Neural cell (in vitro differentiated cells): ENCODE measurements around the gene TNRC6C. TPM values are rescaled to one million over a fixed set of nuclear protein-coding genes. Genes with fewer than 3 reads are reported as not detected.

Experiments
- H2AFZ ChIP-seq: fragments of 200-600, 300-800 bp; sonication (generic), shearing (Covaris generic); 2 replicates; pipeline ENCODE4 v1.6.0; 2014; ENCODE audit warnings: low read depth, mild to moderate bottlenecking, antibody characterized with exemption, low read length, moderate library complexity
- H3F3A ChIP-seq: fragments of 200-600 bp; shearing (Covaris generic); 2 replicates; pipeline ENCODE4 v1.6.1; 2016; ENCODE audit warnings: mild to moderate bottlenecking, moderate library complexity, mixed read lengths, antibody characterized with exemption, low read length; ENCODE audit not compliant: insufficient read depth, poor library complexity, severe bottlenecking
- H3K27ac ChIP-seq: fragments of 200-600, 300-800 bp; sonication (generic), shearing (Covaris generic); 2 replicates; pipeline ENCODE4 v1.5.1; 2014; ENCODE audit warnings: mild to moderate bottlenecking, low read length, moderate library complexity
- H3K27me3 ChIP-seq: fragments of 300-800, 200-600 bp; sonication (generic), shearing (Covaris generic); 2 replicates; pipeline ENCODE4 v1.6.0; 2014; ENCODE audit warnings: mild to moderate bottlenecking, low read depth, low read length, moderate library complexity; ENCODE audit not compliant: insufficient read depth
- H3K36me3 ChIP-seq: fragments of 300-800, 200-600 bp; sonication (generic), shearing (Covaris generic); 2 replicates; pipeline ENCODE4 v1.5.1; 2014; ENCODE audit warnings: mild to moderate bottlenecking, antibody characterized with exemption, low read length, moderate library complexity; ENCODE audit not compliant: insufficient read depth
- H3K4me2 ChIP-seq: fragments of 300-800, 200-600 bp; sonication (generic), shearing (Covaris generic); 2 replicates; pipeline ENCODE4 v1.6.0; 2014; ENCODE audit warnings: mild to moderate bottlenecking, low read length
- H3K4me3 ChIP-seq: fragments of 300-800, 200-600 bp; sonication (generic), shearing (Covaris generic); 2 replicates; pipeline ENCODE4 v1.5.1; 2014; ENCODE audit warnings: mild to moderate bottlenecking, low read length, moderate library complexity
- H3K79me2 ChIP-seq: fragments of 200-600 bp; shearing (Covaris generic); replicated peaks from 2 replicates; pipeline ENCODE4 v1.6.0; 2014; ENCODE audit warnings: mild to moderate bottlenecking, low read length, moderate library complexity; ENCODE audit not compliant: insufficient read depth
- H3K9ac ChIP-seq: fragments of 300-800, 200-600 bp; sonication (generic), shearing (Covaris generic); 2 replicates; pipeline ENCODE4 v1.6.1; 2016; ENCODE audit warnings: mild to moderate bottlenecking, low read length, mixed read lengths
- H3K9me2 ChIP-seq: fragments of 200-600 bp; shearing (Covaris generic); 2 replicates; pipeline ENCODE4 v1.6.1; 2016; ENCODE audit warnings: mild to moderate bottlenecking, low read length, mixed read lengths; ENCODE audit not compliant: insufficient read depth
- H3K9me3 ChIP-seq: fragments of 200-600, 300-800 bp; sonication (generic), shearing (Covaris generic); 2 replicates; pipeline ENCODE4 v1.6.1; 2016; ENCODE audit warnings: mild to moderate bottlenecking, mixed run types, low read length, moderate library complexity, mixed read lengths
- H4K20me1 ChIP-seq: fragments of 200-600 bp; shearing (Covaris generic); 2 replicates; pipeline ENCODE4 v1.6.1; 2016; ENCODE audit warnings: mild to moderate bottlenecking, mixed run types; ENCODE audit not compliant: insufficient read depth
- EP300 ChIP-seq: fragments of 450-650 bp; conservative IDR thresholded peaks from 2 replicates; pipeline ENCODE4 v1.6.1; 2014; ENCODE audit warnings: antibody characterized with exemption, mild to moderate bottlenecking, moderate library complexity; ENCODE audit not compliant: poor library complexity, severe bottlenecking
- EZH2 ChIP-seq: fragments of 200-600, 300-800 bp; shearing (Covaris generic), sonication (generic); IDR thresholded peaks from 2 replicates; pipeline ENCODE4 v1.6.1; 2014; ENCODE audit warnings: antibody characterized with exemption, low read length, borderline replicate concordance, mild to moderate bottlenecking; ENCODE audit not compliant: insufficient read depth, poor library complexity, severe bottlenecking
- MXI1 ChIP-seq: fragments of 450-650 bp; conservative IDR thresholded peaks from 2 replicates; pipeline ENCODE4 v1.6.1; 2014; ENCODE audit warnings: antibody characterized with exemption, mild to moderate bottlenecking; ENCODE audit not compliant: poor library complexity, severe bottlenecking
- POLR2AphosphoS5 ChIP-seq: IDR thresholded peaks from 2 replicates; pipeline ENCODE4 v1.6.1; 2012
- RAD21 ChIP-seq: fragments of 450-650 bp; conservative IDR thresholded peaks from 2 replicates; pipeline ENCODE4 v1.6.1; 2014; ENCODE audit warnings: antibody characterized with exemption, mild to moderate bottlenecking, moderate library complexity
- SMC3 ChIP-seq: fragments of 450-650 bp; conservative IDR thresholded peaks from 2 replicates; pipeline ENCODE4 v1.6.1; 2014; ENCODE audit warnings: antibody characterized with exemption, mild to moderate bottlenecking, moderate library complexity; ENCODE audit not compliant: poor library complexity
- TAF1 ChIP-seq: IDR thresholded peaks from 2 replicates; pipeline ENCODE4 v1.6.1; 2012; ENCODE audit warnings: low read depth
- polyA plus RNA-seq: library from polyadenylated mRNA; depleted of rRNA; stranded (reverse); fragments of >200 nt; gene quantifications from 2 replicates; pipeline ENCODE4 v1.2.3, GENCODE V29; 2014
- TF ChIP-seq, protein P1 (sequence below): fragments of 450-650 bp; IDR thresholded peaks from 2 replicates; pipeline ENCODE4 v1.5.1; 2014; ENCODE audit warnings: antibody characterized with exemption, mild to moderate bottlenecking, moderate library complexity; ENCODE audit not compliant: poor library complexity, severe bottlenecking
- TF ChIP-seq, protein P2 (sequence below): IDR thresholded peaks from 2 replicates; pipeline ENCODE4 v1.6.1; 2012; ENCODE audit warnings: borderline replicate concordance

TNRC6C gene
- polyA plus RNA-seq, 1 donor from 2014 or later, result 15.4 TPM

DNA sequence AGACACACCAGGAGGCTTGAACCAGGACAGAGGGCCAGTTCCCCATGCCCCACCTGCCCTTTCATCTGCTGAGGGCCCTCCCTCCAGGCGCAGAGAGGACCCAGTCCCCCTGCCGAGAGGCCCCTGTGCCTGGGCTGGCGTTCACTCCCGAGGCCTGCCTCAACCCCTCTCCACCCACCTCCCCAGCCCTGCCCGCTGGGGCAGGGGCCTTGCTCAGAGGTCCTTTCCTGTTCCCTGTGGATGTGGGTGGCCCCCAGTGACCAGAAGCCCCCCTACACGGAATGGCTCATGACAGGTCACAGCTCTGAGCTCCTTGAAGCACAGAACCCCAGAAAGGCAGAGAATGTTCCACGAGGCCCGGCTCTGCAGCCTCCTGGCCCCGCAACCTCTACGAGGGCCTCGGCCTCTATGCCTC lies 163.3 kb downstream of the TNRC6C start:
- no peaks in the 10 kb centered on the region for H3K27me3 ChIP-seq
- H3K27ac ChIP-seq, result no peak overlapping the region
- no peaks in the 10 kb centered on the region for H3K9me2 ChIP-seq
- no peaks in the 10 kb centered on the region for H3K79me2 ChIP-seq
- no peaks in the 10 kb centered on the region for H3F3A ChIP-seq
- H2AFZ ChIP-seq, result no peak overlapping the region
- no peaks in the 10 kb centered on the region for H3K9me3 ChIP-seq
- H3K9ac ChIP-seq, result no peak overlapping the region
- no peak overlapping the region for H3K4me3 ChIP-seq
- H3K4me2 ChIP-seq, result no peak overlapping the region
- TF ChIP-seq TAF1 (no peak), EZH2 (no peak), MXI1 (no peak), RAD21 (no peak), POLR2AphosphoS5 (no peak), SMC3 (no peak), EP300 (no peak)
- TF ChIP-seq, protein P1, sequence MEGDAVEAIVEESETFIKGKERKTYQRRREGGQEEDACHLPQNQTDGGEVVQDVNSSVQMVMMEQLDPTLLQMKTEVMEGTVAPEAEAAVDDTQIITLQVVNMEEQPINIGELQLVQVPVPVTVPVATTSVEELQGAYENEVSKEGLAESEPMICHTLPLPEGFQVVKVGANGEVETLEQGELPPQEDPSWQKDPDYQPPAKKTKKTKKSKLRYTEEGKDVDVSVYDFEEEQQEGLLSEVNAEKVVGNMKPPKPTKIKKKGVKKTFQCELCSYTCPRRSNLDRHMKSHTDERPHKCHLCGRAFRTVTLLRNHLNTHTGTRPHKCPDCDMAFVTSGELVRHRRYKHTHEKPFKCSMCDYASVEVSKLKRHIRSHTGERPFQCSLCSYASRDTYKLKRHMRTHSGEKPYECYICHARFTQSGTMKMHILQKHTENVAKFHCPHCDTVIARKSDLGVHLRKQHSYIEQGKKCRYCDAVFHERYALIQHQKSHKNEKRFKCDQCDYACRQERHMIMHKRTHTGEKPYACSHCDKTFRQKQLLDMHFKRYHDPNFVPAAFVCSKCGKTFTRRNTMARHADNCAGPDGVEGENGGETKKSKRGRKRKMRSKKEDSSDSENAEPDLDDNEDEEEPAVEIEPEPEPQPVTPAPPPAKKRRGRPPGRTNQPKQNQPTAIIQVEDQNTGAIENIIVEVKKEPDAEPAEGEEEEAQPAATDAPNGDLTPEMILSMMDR, result no peak
- TF ChIP-seq, protein P2, sequence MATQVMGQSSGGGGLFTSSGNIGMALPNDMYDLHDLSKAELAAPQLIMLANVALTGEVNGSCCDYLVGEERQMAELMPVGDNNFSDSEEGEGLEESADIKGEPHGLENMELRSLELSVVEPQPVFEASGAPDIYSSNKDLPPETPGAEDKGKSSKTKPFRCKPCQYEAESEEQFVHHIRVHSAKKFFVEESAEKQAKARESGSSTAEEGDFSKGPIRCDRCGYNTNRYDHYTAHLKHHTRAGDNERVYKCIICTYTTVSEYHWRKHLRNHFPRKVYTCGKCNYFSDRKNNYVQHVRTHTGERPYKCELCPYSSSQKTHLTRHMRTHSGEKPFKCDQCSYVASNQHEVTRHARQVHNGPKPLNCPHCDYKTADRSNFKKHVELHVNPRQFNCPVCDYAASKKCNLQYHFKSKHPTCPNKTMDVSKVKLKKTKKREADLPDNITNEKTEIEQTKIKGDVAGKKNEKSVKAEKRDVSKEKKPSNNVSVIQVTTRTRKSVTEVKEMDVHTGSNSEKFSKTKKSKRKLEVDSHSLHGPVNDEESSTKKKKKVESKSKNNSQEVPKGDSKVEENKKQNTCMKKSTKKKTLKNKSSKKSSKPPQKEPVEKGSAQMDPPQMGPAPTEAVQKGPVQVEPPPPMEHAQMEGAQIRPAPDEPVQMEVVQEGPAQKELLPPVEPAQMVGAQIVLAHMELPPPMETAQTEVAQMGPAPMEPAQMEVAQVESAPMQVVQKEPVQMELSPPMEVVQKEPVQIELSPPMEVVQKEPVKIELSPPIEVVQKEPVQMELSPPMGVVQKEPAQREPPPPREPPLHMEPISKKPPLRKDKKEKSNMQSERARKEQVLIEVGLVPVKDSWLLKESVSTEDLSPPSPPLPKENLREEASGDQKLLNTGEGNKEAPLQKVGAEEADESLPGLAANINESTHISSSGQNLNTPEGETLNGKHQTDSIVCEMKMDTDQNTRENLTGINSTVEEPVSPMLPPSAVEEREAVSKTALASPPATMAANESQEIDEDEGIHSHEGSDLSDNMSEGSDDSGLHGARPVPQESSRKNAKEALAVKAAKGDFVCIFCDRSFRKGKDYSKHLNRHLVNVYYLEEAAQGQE, result no peak
- H3K36me3 ChIP-seq, result no peaks in the 10 kb centered on the region
- no peaks in the 10 kb centered on the region for H4K20me1 ChIP-seq

DNA sequence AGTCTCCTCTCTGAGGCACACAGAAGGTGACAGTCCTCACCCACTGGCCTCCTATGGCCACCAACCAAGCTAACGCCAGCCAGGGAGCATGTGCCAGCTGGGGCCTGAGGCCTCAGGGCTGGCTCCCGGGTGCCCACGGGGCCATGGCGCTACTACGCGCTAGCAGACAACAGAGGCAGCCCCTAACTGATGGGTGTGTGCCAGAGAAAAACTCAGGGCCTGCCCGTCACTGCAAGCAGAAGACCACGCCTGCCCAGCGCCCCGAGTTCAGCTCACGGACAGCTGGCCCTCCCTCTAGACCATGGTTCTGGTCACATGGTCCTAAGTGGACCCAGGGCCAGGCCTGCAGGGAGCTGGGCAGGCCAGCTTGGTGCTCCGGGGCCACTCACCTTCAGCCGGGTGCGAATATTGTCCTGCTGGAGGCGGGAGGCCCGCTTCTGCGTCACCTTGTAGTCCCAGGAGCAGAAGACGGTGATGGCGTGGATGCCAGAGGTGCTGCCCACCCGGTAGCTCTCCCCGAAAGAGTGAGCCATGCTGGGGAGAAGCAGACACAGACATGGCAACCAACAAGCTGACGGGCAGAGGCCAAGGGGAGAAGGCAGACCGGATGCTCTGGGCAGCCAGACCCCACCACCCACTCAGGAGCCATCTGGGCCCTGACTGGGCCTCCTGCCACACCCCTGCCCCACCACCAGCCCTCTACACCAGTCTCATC lies 163.9 kb downstream of the TNRC6C start:
- TF ChIP-seq RAD21, result no peak
- no peak for TF ChIP-seq POLR2AphosphoS5
- no peak for TF ChIP-seq EZH2
- TF ChIP-seq SMC3, result no peak
- TF ChIP-seq EP300, result no peak
- TF ChIP-seq TAF1, result no peak
- TF ChIP-seq, protein P2, result no peak
- TF ChIP-seq, protein P1, result no peak
- TF ChIP-seq MXI1, result no peak
- Histone ChIP-seq H3K9me2 (no peaks in the 10 kb centered on the region), H3K79me2 (no peaks in the 10 kb centered on the region), H3K27ac (no peak overlapping the region), H3K4me3 (no peak overlapping the region), H3K9me3 (no peaks in the 10 kb centered on the region), H3K4me2 (no peak overlapping the region), H3K9ac (no peak overlapping the region), H3F3A (no peaks in the 10 kb centered on the region), H4K20me1 (no peaks in the 10 kb centered on the region), H3K27me3 (peaks cover under 1% of the 10 kb centered on the region), H3K36me3 (no peaks in the 10 kb centered on the region), H2AFZ (no peak overlapping the region)
